ENCODE results near the gene ITGAL.
"Not testable (repeated sequence)": the region's sequence is repeated elsewhere in the genome, so short reads cannot be mapped to it uniquely, and the experiment has no call there.

Gene ITGAL

DNA sequence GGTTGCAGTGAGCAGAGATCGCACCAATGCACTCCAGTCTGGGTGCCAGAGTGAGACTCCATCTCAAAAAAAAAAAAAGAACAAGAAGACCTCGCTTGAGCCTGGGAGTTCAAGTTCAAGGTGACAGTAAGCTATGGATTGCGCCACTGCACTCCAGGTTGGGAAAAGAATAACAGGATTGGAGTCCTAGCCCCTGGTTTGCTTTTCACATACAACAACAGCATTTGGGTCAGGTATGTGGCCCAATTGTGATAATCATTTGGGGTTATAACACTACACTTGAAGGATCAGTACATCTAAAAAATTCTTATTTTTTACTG lies 23.5 kb upstream of the ITGAL start:
- Histone ChIP-seq H3K4me3 (no peak overlapping the region), H3K9me3 (ENCODE audit: low read depth, low read length) (no peaks in the 10 kb centered on the region), H3K36me3 (ENCODE audit: insufficient read depth, low read length) (peaks cover 10% of the 10 kb centered on the region), H3K27ac (no peak overlapping the region), H3K9ac (ENCODE audit: insufficient read length) (no peak overlapping the region)
- no peak for TF ChIP-seq EZH2 (IDR thresholded peaks at IDR 0.05)
- TF ChIP-seq POLR2AphosphoS5 (IDR thresholded peaks at IDR 0.05; ENCODE audit: borderline replicate concordance, low read depth, low read length), result no peak
- no peak for TF ChIP-seq FOXP2 (optimal IDR thresholded peaks at IDR 0.05; ENCODE audit: control extremely low read depth, extremely low read length, insufficient read depth)
- no peak for DNase-seq (ENCODE audit: low read depth, low spot score)

DNA sequence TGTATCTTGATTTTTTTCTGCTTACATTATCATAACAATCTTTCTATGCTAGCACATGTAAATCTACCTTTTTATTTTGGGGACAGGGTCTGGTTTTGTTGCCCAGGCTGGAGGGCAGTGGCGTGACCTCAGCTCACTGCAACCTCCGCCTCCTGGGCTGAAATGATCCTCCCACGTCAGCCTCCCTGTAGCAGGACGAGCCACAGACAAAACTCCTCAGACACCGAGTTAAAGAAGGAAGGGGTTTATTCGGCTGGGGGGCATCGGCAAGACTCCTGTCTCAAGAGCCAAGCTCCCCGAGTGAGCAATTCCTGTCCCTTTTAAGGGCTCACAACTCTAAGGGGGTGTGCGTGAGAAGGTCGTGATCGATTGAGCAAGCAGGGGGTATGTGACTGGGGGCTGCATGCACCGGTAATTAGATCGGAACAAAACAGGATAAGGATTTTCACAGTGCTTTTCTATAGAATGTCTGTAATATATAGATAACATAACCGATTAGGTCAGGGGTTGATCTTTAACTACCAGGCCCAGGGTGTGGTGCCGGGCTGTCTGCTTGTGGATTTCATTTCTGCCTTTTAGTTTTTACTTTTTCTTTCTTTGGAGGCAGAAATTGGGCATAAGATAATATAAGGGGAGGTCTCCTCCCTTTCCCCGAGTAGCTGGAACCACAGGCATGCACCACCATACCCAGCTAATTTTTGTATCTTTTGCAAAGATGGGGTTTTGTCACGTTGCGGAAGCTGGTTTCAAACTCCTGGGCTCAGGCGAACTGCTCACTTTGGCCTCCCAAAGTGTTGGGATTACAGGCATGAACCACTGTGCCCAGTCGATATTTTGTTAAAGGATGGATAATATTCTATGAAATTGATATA lies 19.6 kb upstream of the ITGAL start:
- not testable (repeated sequence) for H3K4me3 ChIP-seq; H3K36me3 ChIP-seq (ENCODE audit: insufficient read depth, low read length); H3K9me3 ChIP-seq (ENCODE audit: low read depth, low read length); DNase-seq (ENCODE audit: low read depth, low spot score); H3K27ac ChIP-seq; H3K9ac ChIP-seq (ENCODE audit: insufficient read length)

DNA sequence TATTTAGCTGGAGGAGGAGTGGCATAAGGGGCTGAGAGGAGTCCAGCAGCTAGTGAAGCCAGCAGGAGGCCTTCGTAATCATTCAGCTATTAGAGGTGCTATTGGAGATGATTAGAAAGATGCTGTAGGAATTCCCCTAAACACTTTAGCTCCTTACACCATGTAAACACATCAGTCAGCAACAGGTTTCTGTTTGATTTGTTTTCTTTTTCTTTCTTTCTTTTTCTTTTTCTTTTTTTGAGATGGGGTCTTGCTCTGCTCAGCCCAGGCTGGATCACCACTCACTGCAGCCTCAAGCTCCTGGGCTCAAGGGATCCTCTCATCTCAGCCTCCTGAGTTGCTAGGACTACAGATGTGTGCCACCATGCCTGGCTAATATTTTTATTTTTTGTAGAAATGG lies 16.2 kb upstream of the ITGAL start:
- no peak overlapping the region for H3K9ac ChIP-seq (ENCODE audit: insufficient read length)
- H3K36me3 ChIP-seq (ENCODE audit: insufficient read depth, low read length), result no peaks in the 10 kb centered on the region
- TF ChIP-seq POLR2AphosphoS5 (IDR thresholded peaks at IDR 0.05; ENCODE audit: borderline replicate concordance, low read depth, low read length) (no peak), FOXP2 (optimal IDR thresholded peaks at IDR 0.05; ENCODE audit: control extremely low read depth, extremely low read length, insufficient read depth) (no peak), EZH2 (IDR thresholded peaks at IDR 0.05) (no peak)
- no peaks in the 10 kb centered on the region for H3K9me3 ChIP-seq (ENCODE audit: low read depth, low read length)
- no peak for DNase-seq (ENCODE audit: low read depth, low spot score)
- no peak overlapping the region for H3K27ac ChIP-seq
- H3K4me3 ChIP-seq, result no peak overlapping the region

DNA sequence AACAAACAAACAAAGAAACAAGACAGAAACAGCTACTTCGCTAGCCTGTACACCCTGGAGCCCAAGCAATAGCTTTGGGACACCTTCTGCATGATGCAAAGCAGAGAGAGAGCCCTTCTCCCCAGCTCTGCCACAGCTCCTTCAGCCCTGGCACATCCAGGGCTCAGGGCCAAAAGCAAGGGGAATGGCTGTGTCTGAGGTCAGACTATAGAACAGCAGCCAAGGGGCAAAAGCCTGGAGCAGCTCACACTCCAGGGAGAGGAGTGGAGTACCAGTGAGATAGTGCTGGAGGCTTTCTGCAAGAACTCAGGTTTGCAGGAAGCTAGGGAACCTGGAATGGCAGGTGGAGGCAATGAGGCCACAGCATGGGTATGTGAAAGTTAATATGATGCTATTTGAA lies 15.3 kb upstream of the ITGAL start:
- Histone ChIP-seq H3K9me3 (ENCODE audit: low read depth, low read length) (no peaks in the 10 kb centered on the region), H3K9ac (ENCODE audit: insufficient read length) (no peak overlapping the region), H3K36me3 (ENCODE audit: insufficient read depth, low read length) (no peaks in the 10 kb centered on the region), H3K27ac (no peak overlapping the region), H3K4me3 (no peak overlapping the region)
- TF ChIP-seq EZH2 (IDR thresholded peaks at IDR 0.05) (no peak), FOXP2 (optimal IDR thresholded peaks at IDR 0.05; ENCODE audit: control extremely low read depth, extremely low read length, insufficient read depth) (no peak), POLR2AphosphoS5 (IDR thresholded peaks at IDR 0.05; ENCODE audit: borderline replicate concordance, low read depth, low read length) (no peak)
- no peak for DNase-seq (ENCODE audit: low read depth, low spot score)

DNA sequence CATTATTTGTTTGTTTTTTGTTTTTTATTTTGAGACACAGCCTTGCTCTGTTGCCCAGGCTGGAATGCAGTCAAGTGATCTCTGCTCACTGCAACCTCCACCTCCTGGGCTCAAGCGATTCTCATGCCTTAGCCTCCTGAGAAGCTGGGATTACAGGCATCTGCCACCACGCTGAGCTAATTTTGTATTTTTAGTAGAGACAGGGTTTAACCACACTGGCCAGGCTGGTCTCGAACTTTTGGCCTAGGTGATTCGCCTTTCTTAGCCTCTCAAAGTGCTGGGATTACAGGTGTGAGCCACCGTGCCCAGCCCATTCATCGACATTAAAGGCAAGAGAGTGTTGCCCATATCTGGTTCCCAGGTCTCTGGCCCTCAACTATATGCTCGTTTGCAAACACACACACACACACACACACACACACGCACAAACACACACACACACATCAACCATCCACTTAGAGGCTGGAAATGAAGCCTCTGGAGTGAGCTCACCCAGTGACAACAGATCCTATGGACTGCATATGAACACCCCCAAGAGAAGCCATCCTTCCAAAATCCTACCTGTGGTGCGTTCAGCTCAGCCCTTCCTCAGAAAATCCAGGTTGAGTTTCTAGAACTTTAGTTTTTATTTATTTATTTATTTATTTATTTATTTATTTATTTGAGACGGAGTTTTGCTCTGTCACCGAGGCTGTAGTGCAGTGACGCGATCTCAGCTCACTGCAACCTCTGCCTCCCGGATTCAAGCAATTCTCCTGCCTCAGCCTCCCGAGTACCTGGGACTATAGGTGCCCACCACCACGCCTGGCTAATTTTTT lies 14.6 kb upstream of the ITGAL start:
- H3K27ac ChIP-seq, result no peak overlapping the region
- no peak for DNase-seq (ENCODE audit: low read depth, low spot score)
- no peak overlapping the region for H3K4me3 ChIP-seq
- no peaks in the 10 kb centered on the region for H3K9me3 ChIP-seq (ENCODE audit: low read depth, low read length)
- TF ChIP-seq EZH2 (IDR thresholded peaks at IDR 0.05) (no peak), POLR2AphosphoS5 (IDR thresholded peaks at IDR 0.05; ENCODE audit: borderline replicate concordance, low read depth, low read length) (no peak), FOXP2 (optimal IDR thresholded peaks at IDR 0.05; ENCODE audit: control extremely low read depth, extremely low read length, insufficient read depth) (no peak)
- H3K36me3 ChIP-seq (ENCODE audit: insufficient read depth, low read length), result no peaks in the 10 kb centered on the region
- no peak overlapping the region for H3K9ac ChIP-seq (ENCODE audit: insufficient read length)

DNA sequence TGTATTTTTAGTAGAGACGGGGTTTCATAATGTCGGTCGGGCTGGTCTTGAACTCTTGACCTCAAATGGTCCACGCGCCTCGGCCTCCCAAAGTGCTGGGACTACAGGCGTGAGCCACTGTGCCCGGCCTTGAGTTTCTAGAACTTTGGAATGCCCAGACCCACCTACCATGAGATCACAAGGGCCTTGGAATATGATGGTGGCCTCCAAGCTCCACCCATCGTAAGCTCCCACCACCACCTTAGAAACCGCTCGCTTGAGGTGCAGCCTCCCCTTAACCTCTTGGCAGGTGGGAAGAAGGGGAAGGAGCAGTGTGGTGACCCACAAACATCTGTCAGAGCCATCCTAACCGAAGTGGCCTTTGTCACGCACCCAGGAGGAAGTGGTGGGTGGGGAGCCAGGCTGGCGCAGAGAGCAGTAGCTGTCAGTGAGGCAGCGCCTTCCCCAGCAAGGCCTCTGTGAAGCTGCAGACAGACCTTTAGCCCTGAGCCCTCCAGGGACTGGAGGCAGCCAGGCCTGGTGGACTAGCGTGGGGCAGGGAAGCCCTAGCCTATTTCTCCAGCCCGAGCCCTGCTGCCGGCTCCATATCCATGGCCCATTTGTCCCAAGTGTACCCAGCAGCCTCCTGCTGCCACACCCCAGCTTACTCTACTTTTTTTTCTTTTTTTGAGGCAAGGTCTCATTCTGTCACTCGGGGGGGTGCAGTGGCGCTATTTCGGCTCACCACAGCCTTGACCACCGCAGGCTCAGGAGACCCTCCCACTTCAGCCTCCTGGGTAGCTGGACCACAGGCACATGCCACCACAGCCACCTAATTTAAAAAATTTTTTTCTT lies 13.8 kb upstream of the ITGAL start:
- H3K4me3 ChIP-seq, result no peak overlapping the region
- no peaks in the 10 kb centered on the region for H3K36me3 ChIP-seq (ENCODE audit: insufficient read depth, low read length)
- DNase-seq (ENCODE audit: low read depth, low spot score), result no peak
- H3K9me3 ChIP-seq (ENCODE audit: low read depth, low read length), result no peaks in the 10 kb centered on the region
- TF ChIP-seq EZH2 (IDR thresholded peaks at IDR 0.05) (no peak), POLR2AphosphoS5 (IDR thresholded peaks at IDR 0.05; ENCODE audit: borderline replicate concordance, low read depth, low read length) (no peak), FOXP2 (optimal IDR thresholded peaks at IDR 0.05; ENCODE audit: control extremely low read depth, extremely low read length, insufficient read depth) (no peak)
- no peak overlapping the region for H3K27ac ChIP-seq
- no peak overlapping the region for H3K9ac ChIP-seq (ENCODE audit: insufficient read length)

DNA sequence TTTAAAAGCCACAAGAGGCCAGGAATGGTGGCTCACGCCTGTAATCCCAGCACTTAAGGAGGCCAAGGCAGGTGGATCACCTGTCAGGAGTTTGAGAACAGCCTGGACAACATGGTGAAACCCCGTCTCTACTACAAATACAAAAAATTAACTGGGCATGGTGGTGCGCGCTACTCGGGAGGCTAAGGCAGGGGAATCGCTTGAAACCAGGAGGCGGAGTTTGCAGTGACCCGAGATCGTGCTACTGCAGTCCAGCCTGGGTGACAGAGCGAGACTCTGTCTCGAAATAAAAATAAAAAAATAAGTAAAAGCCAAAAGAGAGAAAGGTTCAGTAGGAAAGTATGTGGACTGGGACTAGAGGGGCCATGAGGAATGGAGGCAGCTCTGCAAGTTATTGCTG lies 13.1 kb upstream of the ITGAL start:
- TF ChIP-seq EZH2 (IDR thresholded peaks at IDR 0.05), result no peak
- no peak for TF ChIP-seq POLR2AphosphoS5 (IDR thresholded peaks at IDR 0.05; ENCODE audit: borderline replicate concordance, low read depth, low read length)
- TF ChIP-seq FOXP2 (optimal IDR thresholded peaks at IDR 0.05; ENCODE audit: control extremely low read depth, extremely low read length, insufficient read depth), result no peak
- Histone ChIP-seq H3K36me3 (ENCODE audit: insufficient read depth, low read length) (no peaks in the 10 kb centered on the region), H3K27ac (no peak overlapping the region), H3K9ac (ENCODE audit: insufficient read length) (no peak overlapping the region), H3K9me3 (ENCODE audit: low read depth, low read length) (no peaks in the 10 kb centered on the region), H3K4me3 (no peak overlapping the region)
- DNase-seq (ENCODE audit: low read depth, low spot score), result no peak

DNA sequence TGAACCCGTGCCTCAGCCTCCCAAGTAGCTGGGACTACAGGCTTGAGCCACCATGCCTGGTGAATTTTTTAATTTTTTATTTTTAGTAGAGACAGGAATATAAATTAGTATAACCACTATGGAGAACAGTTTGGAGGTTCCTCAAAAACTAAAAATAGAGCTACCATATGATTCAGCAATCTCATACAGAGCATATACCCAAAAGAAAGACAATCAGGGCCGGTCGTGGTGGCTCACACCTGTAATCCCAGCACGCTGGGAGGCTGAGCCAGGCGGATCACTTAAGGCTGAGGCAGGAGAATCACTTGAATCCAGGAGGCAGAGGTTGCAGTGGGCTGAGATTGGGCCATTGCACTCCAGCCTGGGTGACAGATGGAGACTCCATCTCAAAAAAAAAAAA lies 11.1 kb upstream of the ITGAL start:
- H3K36me3 ChIP-seq (ENCODE audit: insufficient read depth, low read length); H3K4me3 ChIP-seq; H3K9ac ChIP-seq (ENCODE audit: insufficient read length); H3K9me3 ChIP-seq (ENCODE audit: low read depth, low read length); H3K27ac ChIP-seq; DNase-seq (ENCODE audit: low read depth, low spot score): not testable (repeated sequence)
